ENCODE measurements around the gene AP5S1. TPM values are rescaled to one million over a fixed set of nuclear protein-coding genes. Genes with fewer than 3 reads are reported as not detected.

AP5S1 gene
- total and polyA plus RNA-seq, 9 of the 15 experiments (the other 6 are each of a cell fraction or from before 2014, with no cell fraction given): 2.6 to 8.8 (median 4.4) TPM

- peak; percentile 16; the same call in 1 of the 2 replicates for TF ChIP-seq NFRKB (IDR thresholded peaks at IDR 0.05; ENCODE audit: low read depth)
- TF ChIP-seq IRF9 (tag; IDR thresholded peaks at IDR 0.05): no peak
- TF ChIP-seq ZBTB33 (CRISPR knock-in tag; IDR thresholded peaks at IDR 0.05): no peak
- TF ChIP-seq PCBP1 (IDR thresholded peaks at IDR 0.05; ENCODE audit: low read depth, low read length, poor library complexity, severe bottlenecking): peak; percentile 80
- TF ChIP-seq, protein P1, sequence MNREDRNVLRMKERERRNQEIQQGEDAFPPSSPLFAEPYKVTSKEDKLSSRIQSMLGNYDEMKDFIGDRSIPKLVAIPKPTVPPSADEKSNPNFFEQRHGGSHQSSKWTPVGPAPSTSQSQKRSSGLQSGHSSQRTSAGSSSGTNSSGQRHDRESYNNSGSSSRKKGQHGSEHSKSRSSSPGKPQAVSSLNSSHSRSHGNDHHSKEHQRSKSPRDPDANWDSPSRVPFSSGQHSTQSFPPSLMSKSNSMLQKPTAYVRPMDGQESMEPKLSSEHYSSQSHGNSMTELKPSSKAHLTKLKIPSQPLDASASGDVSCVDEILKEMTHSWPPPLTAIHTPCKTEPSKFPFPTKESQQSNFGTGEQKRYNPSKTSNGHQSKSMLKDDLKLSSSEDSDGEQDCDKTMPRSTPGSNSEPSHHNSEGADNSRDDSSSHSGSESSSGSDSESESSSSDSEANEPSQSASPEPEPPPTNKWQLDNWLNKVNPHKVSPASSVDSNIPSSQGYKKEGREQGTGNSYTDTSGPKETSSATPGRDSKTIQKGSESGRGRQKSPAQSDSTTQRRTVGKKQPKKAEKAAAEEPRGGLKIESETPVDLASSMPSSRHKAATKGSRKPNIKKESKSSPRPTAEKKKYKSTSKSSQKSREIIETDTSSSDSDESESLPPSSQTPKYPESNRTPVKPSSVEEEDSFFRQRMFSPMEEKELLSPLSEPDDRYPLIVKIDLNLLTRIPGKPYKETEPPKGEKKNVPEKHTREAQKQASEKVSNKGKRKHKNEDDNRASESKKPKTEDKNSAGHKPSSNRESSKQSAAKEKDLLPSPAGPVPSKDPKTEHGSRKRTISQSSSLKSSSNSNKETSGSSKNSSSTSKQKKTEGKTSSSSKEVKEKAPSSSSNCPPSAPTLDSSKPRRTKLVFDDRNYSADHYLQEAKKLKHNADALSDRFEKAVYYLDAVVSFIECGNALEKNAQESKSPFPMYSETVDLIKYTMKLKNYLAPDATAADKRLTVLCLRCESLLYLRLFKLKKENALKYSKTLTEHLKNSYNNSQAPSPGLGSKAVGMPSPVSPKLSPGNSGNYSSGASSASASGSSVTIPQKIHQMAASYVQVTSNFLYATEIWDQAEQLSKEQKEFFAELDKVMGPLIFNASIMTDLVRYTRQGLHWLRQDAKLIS (CRISPR knock-in tag; IDR thresholded peaks at IDR 0.05): peak; percentile 82
- peak; percentile 46 for TF ChIP-seq KDM5B (IDR thresholded peaks at IDR 0.05; ENCODE audit: insufficient replicate concordance, low read depth, low read length)
- TF ChIP-seq PTTG1 (tag; IDR thresholded peaks at IDR 0.05; ENCODE audit: low read depth): no peak
- no peak for TF ChIP-seq ETS1 (conservative IDR thresholded peaks at IDR 0.05; ENCODE audit: control insufficient read depth, low read depth, low read length)
- no peak for TF ChIP-seq TBL1XR1 (IDR thresholded peaks at IDR 0.05; ENCODE audit: low read length in 2 of 2)
- TF ChIP-seq ELF4 (CRISPR knock-in tag; IDR thresholded peaks at IDR 0.05): no peak
- TF ChIP-seq RB1 (IDR thresholded peaks at IDR 0.05; ENCODE audit: low read depth): peak; percentile 67; the same call in 1 of the 2 replicates
- TF ChIP-seq SMAD1 (IDR thresholded peaks at IDR 0.05; ENCODE audit: low read depth, low read length, partially characterized antibody): no peak
- TF ChIP-seq ZC3H11A (IDR thresholded peaks at IDR 0.05; ENCODE audit: low read depth, low read length): no peak
- TF ChIP-seq HNRNPH1 (optimal IDR thresholded peaks at IDR 0.05; ENCODE audit: low read depth, low read length): no peak
- TF ChIP-seq HDAC8 (tag; IDR thresholded peaks at IDR 0.05): no peak
- 0 out of 2 replicates have a peak, but pooled peaks have one; percentile 5 for TF ChIP-seq BHLHE40 (IDR thresholded peaks at IDR 0.05; ENCODE audit: low read length)
- no peak for TF ChIP-seq ESRRB (CRISPR knock-in tag; IDR thresholded peaks at IDR 0.05; ENCODE audit: borderline replicate concordance)
- TF ChIP-seq RFX1 (IDR thresholded peaks at IDR 0.05): no peak
- TF ChIP-seq HMGN3 (IDR thresholded peaks at IDR 0.05; ENCODE audit: borderline replicate concordance, extremely low read depth, insufficient read length, low read depth, low read length): peak; percentile 55
These were observed 24.6 kb upstream of the AP5S1 start, which contains the start of gene CDC25B (continued) for GRCh38 chr20:3795511-3796468.

All from K562 (cell line).